ENCODE measurements around the gene COL9A3. TPM values are rescaled to one million over a fixed set of nuclear protein-coding genes. Genes with fewer than 3 reads are reported as not detected.
"Not testable (repeated sequence)": the region's sequence is repeated elsewhere in the genome, so short reads cannot be mapped to it uniquely, and the experiment has no call there.

The COL9A3 gene
- total RNA-seq, 1 experiment from 2014 or later: 7.8 TPM

GRCh38 chr20:62832212-62832922 is 15.5 kb downstream of the COL9A3 start:
- DNase-seq (ENCODE audit: extremely low read depth, low read depth): no peak

DNA sequence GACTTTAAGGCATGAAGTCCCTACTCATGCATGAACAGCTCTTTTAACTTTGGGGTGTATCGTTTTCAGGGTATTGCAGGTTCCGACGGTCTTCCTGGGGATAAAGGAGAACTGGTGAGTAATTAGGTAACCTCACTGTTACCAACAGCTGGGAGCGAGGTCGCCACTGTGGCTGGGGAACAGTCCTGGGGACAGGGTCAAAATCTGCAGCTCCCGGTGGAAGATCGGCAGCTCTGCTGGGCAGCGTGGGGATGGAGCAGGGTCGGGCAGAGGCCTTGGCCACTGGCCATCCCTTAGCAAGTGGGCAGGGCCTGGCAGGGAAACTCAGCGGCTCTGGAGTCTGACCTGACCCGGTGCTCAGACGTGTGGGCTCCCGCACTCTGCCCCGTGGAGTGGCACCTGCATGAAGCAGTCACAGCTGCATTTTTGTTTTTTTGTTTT is 16.1 kb downstream of the COL9A3 start:
- no peak for DNase-seq (ENCODE audit: extremely low read depth, low read depth)

GRCh38 chr20:62834967-62835730 is 18.3 kb downstream of the COL9A3 start:
- no peak for DNase-seq (ENCODE audit: extremely low read depth, low read depth)

DNA sequence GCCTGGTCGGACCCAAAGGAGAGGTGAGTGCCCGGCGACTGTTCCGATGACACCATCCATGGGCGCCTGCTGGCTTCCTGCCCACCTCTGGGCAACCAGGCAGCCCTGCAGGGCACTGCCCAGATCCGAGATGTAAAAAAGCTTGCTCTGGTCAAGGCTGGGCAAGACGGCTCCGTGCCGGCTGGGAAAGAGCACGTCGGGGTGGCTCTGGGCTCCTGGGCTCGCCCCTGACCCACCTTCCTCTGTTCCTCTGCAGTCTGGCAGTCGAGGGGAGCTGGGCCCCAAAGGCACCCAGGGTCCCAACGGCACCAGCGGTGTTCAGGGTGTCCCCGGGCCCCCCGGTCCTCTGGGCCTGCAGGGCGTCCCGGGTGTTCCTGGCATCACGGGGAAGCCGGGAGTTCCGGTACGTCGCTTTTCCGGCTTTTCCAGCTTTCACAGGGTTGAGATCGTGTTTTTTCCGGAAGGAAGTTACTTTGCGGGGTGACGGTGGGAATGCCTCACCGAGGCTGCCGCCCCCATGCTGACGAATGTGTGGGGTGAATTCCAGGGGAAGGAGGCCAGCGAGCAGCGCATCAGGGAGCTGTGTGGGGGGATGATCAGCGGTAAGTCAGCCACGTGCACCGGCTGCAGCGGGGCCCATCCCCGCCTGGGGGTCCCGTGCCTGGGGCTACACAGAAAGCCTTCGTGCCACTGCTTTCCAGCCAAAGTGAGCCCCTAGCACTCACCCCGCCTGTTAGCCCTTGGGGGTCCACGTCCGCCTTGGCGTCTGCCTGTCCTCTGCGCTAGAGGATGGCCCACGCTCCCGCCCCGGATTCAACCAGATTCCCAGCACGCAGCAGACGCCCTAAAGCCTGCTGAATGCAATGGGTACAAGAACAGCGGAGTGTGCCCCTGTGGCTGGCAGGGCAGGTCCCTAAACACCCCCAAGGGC is 19.3 kb downstream of the COL9A3 start:
- DNase-seq (ENCODE audit: extremely low read depth, low read depth): no peak

GRCh38 chr20:62836967-62837490 is 20.2 kb downstream of the COL9A3 start:
- DNase-seq (ENCODE audit: extremely low read depth, low read depth): no peak

DNA sequence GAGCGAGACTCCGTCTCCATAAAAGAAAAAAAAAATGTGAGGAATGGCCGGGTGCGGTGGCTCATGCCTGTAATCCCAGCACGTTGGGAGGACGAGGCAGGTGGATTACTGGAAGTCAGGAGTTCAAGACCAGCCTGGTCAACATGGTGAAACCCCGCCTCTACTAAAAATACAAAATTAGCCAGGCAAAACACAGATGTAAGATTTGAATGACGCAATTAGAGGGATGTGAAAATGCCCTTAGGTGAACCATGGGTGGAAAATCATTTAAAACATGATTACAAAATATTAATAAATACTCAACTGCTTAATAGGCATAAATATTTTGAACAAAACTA is 20.9 kb downstream of the COL9A3 start:
- no peak for DNase-seq (ENCODE audit: extremely low read depth, low read depth)

DNA sequence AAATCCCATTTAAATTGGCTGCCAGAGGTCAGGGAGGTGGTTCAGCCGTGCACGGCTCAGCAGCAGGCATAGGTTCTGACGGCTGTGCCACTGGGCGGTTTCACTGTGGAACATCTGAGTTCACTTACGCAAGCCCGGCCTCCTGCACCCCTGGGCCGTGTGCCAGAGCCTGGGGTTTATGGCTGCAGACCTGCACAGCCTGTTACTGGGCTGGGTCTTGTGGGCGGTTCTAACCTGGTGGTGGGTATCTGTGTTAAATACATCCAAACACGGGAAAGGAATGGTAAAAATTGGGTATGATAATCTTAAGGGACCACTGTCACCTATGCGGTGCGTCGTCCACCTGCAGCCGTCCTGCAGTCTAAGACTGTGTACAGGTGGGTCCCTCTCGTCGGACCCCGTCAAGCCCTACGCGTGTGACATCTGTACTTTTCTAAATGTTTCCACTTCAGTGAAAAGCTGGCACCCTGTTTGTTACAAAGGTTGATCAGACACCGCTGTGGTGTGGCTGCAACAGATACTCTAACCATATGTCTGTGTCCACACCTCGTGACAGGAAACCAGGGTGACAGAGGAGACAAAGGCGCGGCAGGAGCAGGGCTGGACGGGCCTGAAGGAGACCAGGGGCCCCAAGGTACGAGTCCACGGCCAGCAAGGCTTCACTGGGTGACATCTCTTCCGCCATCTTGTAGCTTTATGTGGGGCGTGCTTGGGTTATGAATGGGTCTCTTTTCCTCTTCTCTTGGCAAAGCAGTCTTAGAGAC is 21.5 kb downstream of the COL9A3 start:
- no peak for DNase-seq (ENCODE audit: extremely low read depth, low read depth)

DNA sequence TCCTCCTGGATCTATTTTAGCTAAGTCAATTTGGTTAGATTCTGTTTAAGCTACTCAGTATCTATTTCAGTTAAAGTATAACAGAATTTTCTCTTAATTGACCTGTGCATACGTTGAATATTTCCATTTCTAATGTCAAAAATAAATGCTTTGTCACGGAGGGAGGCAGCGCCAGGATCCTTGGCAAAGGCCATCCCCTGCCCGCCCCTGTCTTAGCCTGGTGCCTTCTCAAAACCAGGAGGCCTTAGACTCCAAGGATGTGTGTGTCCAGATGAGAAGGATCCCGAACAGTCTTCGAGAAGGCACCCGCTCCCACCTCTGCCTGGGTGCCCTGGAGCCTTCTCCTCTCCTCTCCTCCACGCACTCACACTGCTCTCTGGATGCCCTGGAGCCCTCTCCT is 22.4 kb downstream of the COL9A3 start:
- no peak for DNase-seq (ENCODE audit: extremely low read depth, low read depth)

DNA sequence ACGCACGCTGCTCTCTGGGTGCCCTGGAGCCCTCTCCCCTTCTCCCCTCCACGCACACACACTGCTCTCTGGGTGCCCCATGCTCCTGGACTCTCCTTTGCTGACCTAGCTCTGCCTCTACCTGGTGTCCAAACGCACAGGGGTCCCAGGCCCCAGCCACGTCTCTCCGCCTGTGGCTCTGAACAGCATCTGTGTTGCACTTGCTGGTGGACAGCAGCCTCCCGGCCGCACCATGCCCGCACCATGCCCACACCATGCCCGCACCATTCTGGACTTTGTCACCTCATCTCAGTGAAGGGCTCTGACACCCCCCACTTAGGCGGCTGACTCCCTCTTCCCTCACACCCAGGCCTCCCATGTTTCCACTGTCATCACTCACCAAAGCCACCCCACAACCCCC is 23.0 kb downstream of the COL9A3 start:
- no peak for DNase-seq (ENCODE audit: extremely low read depth, low read depth)

DNA sequence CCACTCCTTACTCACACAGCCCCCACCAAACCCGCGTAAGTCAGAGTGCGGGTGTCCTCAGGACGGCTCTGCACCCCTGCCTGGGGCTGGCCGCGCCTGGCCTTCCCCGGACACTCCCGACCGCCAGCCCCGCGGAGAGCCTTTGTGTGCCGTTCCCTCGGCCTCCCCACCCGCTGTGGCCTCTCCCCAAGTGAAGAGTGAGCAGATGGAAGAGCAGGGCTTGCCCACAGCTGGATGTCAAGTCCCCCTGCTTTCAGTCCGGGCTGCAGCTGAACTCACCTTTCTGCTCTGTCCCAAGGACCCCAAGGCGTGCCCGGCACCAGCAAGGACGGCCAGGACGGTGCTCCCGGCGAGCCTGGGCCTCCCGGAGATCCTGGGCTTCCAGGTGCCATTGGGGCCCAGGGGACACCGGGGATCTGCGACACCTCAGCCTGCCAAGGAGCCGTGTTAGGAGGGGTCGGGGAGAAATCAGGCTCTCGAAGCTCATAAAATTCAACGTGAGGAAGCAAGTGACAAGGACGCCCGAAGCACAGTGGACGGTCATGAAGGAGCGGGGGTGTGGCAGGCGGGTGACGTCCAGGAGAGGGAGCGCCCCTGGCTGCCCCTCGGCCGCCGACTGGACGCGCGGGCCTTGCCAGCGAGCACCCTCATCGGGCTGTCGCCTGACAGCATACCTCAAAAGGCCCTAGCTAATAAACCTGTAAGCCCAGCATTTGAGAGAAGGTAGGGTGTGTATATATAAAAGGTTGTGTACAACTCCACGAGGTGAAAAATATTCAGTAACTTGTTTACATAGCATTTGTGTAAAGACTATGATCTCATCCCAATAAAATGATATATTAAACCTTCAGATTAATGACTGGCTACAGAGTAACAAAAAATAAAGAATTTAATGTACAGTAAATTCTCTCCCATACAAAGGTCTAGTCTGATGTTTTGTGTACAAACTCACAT is 23.7 kb downstream of the COL9A3 start:
- DNase-seq (ENCODE audit: extremely low read depth, low read depth): no peak

DNA sequence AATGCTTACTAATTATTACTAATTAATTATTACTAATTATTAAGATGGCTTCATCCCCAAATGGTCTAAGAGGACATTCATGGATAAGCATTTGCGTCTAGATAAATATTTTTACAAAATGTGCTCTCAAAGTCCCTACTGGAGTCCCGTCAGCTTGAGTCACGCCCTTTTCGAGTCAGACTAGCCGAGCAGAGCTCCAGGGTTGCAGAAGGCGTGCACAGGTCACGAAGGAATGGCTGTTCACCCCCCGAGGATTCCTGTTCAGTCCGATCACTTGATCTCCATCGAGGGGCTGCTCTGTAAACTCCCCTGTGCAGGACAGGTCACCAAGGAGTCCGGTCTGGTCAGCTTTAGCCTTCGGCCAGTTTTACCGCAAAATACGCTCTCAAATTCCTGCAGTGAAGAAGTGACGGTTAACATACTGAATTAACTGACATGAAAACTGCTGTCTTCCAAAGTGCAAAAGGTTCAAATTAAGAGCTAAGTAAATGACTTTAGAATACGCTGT is 24.9 kb downstream of the COL9A3 start:
- no peak for DNase-seq (ENCODE audit: extremely low read depth, low read depth)

DNA sequence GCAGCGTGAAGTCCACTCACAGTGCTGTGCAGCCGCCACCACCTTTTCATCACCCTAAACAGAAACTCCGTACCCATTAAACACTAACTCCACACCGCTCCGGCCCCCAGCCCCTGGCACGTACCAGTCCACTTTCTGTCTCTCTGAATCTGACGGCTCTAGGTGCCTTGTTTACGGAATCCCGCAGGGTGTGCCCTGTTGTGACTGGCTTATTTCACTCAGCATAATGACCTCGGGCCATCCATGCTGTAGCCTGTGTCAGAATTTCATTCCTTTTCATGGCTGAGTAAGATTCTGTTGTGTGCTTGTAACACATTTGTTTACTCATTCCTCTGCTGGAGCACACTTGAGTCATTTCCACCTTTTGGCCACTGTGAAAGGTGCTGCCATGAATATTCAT is 26.8 kb downstream of the COL9A3 start:
- DNase-seq (ENCODE audit: extremely low read depth, low read depth): peak; percentile 43

DNA sequence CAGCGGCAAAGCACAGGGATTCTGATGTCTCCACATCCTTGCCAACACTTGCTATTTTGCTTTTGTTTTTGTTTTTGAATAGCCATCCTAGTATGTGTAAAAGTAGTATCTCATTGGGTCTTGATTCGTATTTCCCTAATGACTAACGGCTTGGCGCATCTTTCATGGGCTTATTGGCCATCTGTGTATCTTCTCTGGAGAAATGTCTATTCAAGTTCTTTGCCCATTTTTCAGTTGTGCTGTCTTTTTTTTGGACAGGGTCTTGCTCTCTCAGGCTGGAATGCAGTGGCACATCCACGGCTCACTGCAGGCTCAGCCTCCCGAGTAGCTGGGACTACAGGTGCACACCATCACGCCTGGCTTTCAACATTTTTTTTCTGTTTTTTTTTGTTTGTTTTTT is 27.3 kb downstream of the COL9A3 start:
- DNase-seq (ENCODE audit: extremely low read depth, low read depth): no peak

DNA sequence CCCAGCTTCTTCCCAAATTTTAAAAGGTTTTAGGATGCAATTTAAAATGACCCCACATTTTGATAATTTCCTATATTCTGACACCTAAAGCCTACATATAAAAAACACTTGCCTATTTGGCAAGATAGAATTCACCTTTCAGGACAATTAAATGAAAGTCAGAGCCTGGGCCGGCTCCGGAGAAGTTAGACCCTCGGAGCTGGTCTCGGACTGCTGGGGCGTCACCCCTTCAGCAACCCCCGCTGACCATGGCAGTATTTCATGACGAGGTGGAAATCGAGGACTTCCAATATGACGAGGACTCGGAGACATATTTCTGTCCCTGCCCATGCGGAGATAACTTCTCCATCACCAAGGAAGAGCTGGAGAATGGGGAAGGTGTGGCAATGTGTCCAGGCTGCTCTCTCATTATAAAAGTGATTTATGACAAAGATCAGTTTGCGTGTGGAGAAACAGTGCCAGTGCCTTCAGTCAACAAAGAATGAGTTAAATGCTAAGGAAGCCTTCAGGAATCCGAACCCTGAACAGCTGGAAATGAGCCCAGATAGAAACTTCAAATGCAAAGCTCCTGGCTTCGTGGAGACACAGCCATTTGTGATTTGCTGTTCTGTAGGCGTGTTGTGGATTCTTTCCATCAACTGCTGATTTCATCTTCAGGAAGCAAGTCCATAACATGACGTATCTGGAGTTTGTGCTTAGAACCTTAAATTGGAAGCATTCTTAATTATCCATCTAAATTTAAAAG is 28.7 kb downstream of the COL9A3 start:
- no peak for DNase-seq (ENCODE audit: extremely low read depth, low read depth)

GRCh38 chr20:62846166-62846890 is 29.5 kb downstream of the COL9A3 start:
- DNase-seq (ENCODE audit: extremely low read depth, low read depth): no peak

- not testable (repeated sequence) for DNase-seq (ENCODE audit: extremely low read depth, low read depth)
Measured at GRCh38 chr20:62848917-62849316, 32.1 kb downstream of the COL9A3 start.

DNA sequence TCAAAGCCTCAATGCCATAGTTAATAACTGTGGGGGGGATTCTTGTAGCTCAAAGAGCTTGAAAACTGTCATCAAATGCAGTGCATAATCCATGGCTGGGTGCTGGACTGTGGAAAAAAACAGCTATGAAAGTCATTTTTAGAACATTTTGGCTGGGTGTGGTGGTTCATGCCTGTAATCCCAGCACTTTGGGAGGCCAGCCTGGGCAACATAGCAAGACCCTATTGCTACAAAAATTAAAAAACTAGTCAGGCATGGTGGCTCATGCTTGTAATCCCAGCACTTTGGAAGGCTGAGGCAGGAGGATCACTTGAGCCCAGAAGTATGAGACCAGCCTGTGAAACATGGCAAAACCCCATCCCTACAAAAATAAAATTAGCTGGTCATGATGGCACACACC is 32.6 kb downstream of the COL9A3 start:
- DNase-seq (ENCODE audit: extremely low read depth, low read depth): no peak

Measured in NCI-H460 (cell line).